ENCODE data around the gene QRFPR. TPM values are rescaled to one million over a fixed set of nuclear protein-coding genes. Genes with fewer than 3 reads are reported as not detected.

The QRFPR gene
- total and polyA plus RNA-seq, 3 donors from 2014 or later, result 0.54 to 2.4 (median 0.93) TPM

DNA sequence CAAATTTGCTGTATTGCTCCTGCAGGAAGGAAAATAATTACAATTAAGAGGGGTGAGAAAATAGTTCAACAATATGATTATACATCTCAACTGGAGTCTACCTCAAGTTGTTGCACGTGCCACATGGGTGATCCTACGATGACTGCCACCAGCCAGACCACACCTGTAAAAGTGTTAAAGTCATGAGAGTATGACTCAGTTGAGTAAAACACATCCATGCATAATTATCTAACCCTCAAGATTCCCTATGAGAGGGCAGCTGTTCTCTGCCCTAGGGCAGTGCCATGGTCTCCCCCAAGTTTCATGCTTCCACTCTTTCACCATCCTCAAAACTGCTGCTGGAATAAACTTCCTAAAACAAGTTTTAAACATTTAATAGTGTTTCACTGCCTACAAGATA lies 44.1 kb downstream of the QRFPR start:
- Histone ChIP-seq H3K4me1 (no peaks in the 10 kb centered on the region), H3K27me3 (no peaks in the 10 kb centered on the region), H3K4me3 (no peak overlapping the region), H3K36me3 (ENCODE audit: low read depth, missing control alignments) (no peaks in the 10 kb centered on the region), H3K27ac (no peak overlapping the region), H3K9me3 (no peaks in the 10 kb centered on the region)
- WGBS, 2 donors, result 64 to 94% methylated on average over 2 of the region's 2 CpGs
- no peak for DNase-seq
- intact Hi-C loops (cut with DNase I; ENCODE audit: low total_unique reads), result no loop called here
- TF ChIP-seq POLR2A (IDR thresholded peaks at IDR 0.05), result no peak
- TF ChIP-seq, protein P1, sequence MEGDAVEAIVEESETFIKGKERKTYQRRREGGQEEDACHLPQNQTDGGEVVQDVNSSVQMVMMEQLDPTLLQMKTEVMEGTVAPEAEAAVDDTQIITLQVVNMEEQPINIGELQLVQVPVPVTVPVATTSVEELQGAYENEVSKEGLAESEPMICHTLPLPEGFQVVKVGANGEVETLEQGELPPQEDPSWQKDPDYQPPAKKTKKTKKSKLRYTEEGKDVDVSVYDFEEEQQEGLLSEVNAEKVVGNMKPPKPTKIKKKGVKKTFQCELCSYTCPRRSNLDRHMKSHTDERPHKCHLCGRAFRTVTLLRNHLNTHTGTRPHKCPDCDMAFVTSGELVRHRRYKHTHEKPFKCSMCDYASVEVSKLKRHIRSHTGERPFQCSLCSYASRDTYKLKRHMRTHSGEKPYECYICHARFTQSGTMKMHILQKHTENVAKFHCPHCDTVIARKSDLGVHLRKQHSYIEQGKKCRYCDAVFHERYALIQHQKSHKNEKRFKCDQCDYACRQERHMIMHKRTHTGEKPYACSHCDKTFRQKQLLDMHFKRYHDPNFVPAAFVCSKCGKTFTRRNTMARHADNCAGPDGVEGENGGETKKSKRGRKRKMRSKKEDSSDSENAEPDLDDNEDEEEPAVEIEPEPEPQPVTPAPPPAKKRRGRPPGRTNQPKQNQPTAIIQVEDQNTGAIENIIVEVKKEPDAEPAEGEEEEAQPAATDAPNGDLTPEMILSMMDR (IDR thresholded peaks at IDR 0.05), result no peak

DNA sequence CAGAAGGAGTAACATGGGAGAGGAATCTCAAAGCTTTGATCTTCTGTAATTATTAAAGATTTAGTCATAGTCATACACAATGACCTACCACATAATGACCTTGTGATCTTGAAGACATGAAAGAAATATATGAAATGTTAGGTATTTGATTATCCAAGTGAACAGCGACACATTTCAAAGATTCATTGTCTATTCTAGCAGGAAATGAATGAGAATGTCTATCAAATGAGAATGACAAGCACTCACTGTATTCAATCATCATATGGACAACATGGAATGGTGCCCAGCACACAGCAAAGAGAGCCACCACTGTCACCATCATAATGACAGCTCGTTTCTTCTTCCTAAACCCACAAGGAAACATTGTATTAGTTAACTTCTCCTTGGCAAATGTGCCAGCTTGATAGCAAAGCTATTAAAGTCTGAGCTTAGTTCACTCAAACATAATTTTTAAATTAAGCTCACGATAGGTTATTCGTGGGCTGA lies 50.6 kb downstream of the QRFPR start:
- H3K36me3 ChIP-seq (ENCODE audit: low read depth, missing control alignments), result no peaks in the 10 kb centered on the region
- WGBS, 2 donors, result 52 to 57% methylated on average over 4 of the region's 4 CpGs
- H3K9me3 ChIP-seq, result no peaks in the 10 kb centered on the region
- H3K27me3 ChIP-seq, result no peaks in the 10 kb centered on the region
- DNase-seq, result no peak
- no peak overlapping the region for H3K27ac ChIP-seq
- no peak for TF ChIP-seq POLR2A (IDR thresholded peaks at IDR 0.05)
- TF ChIP-seq, protein P1 (IDR thresholded peaks at IDR 0.05), result no peak
- intact Hi-C loops (cut with DNase I; ENCODE audit: low total_unique reads), result no loop called here
- H3K4me3 ChIP-seq, result no peak overlapping the region
- H3K4me1 ChIP-seq, result no peaks in the 10 kb centered on the region

DNA sequence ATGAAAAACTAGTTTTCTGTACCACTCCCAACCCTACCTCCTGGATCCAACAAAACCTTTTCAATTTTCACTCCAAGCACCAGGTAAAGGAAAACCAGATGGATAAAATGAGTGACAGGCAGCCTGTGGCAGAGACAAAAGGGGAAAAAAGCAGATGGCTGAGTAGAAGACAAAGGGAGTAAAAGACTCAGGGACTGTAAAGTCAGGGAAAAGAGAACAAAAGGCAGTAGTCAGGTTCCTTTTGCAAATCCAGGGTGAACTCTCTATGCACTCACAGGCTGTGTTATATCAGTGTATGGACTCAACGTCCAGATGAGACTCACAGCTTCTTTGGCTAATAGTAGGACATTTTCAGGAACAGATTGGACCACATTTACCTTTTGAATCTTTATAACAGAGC lies 54.2 kb downstream of the QRFPR start:
- H3K4me3 ChIP-seq, result no peak overlapping the region
- TF ChIP-seq, protein P1 (IDR thresholded peaks at IDR 0.05), result no peak
- no peak for TF ChIP-seq POLR2A (IDR thresholded peaks at IDR 0.05)

DNA sequence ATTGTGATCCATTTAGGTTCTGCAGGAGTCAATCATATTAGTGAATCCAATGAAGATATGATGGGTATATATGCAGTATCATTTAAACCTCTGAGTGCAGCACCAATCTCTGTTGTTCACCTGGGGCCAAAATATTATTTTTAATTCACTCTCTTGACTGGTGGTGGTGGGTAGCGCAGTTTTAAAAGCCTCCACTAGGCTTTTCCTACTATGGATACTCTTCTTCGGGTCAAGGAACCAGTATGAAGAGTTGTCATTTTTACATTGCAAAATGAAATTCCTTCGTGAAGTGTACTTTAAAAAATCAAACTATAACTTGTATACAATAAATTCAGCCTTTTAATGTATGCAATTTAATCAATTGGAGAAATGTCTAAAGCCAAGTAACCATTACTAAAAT lies 56.5 kb downstream of the QRFPR start:
- H3K4me3 ChIP-seq, result no peak overlapping the region
- H3K4me1 ChIP-seq, result no peaks in the 10 kb centered on the region
- TF ChIP-seq, protein P1 (IDR thresholded peaks at IDR 0.05), result no peak
- no peak for TF ChIP-seq POLR2A (IDR thresholded peaks at IDR 0.05)
- no peaks in the 10 kb centered on the region for H3K27me3 ChIP-seq
- no peaks in the 10 kb centered on the region for H3K36me3 ChIP-seq (ENCODE audit: low read depth, missing control alignments)
- H3K9me3 ChIP-seq, result no peaks in the 10 kb centered on the region
- WGBS, 2 donors, result 82 to 98% methylated on average over 3 of the region's 3 CpGs
- no peak for DNase-seq
- H3K27ac ChIP-seq, result no peak overlapping the region
- intact Hi-C loops (cut with DNase I; ENCODE audit: low total_unique reads), result no loop called here

More for the DNA sequence above, 54.2 kb downstream of the QRFPR start:
- no peaks in the 10 kb centered on the region for H3K36me3 ChIP-seq (ENCODE audit: low read depth, missing control alignments)
- H3K9me3 ChIP-seq, result no peaks in the 10 kb centered on the region
- intact Hi-C loops (cut with DNase I; ENCODE audit: low total_unique reads), result no loop called here
- 27 to 56% methylated on average over 1 of the region's 1 CpG for WGBS, 2 donors
- H3K27ac ChIP-seq, result no peak overlapping the region
- H3K27me3 ChIP-seq, result no peaks in the 10 kb centered on the region
- H3K4me1 ChIP-seq, result no peaks in the 10 kb centered on the region
- DNase-seq, result no peak

DNA sequence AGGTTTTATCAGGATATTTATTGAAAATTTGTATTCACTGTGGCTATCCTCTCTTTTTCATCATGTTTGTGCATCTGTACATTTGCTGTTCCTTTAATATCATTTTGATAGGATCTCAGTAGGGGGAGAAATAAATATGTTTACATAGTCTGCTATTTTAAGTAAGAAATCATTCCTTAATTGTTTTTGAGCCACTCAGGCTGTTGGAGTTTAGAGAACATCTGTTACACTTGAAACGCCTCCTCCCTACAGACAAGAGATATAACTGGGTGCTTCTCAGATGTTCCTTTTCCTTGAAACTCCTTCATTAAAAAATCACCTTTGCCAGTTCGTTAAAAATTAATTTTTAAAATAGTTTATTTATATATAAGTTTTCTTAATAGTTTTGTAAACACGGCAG lies 59.4 kb downstream of the QRFPR start:
- Histone ChIP-seq H3K9me3 (no peaks in the 10 kb centered on the region), H3K4me1 (no peaks in the 10 kb centered on the region)
- no peak for TF ChIP-seq POLR2A (IDR thresholded peaks at IDR 0.05)
- TF ChIP-seq, protein P1 (IDR thresholded peaks at IDR 0.05), result no peak

More for the DNA sequence above, 59.4 kb downstream of the QRFPR start:
- Histone ChIP-seq H3K27me3 (no peaks in the 10 kb centered on the region), H3K4me3 (no peak overlapping the region), H3K36me3 (ENCODE audit: low read depth, missing control alignments) (no peaks in the 10 kb centered on the region), H3K27ac (no peak overlapping the region)
- intact Hi-C loops (cut with DNase I; ENCODE audit: low total_unique reads), result no loop called here
- no peak for DNase-seq
- WGBS, 2 donors, result 31 to 42% methylated on average over 3 of the region's 3 CpGs

All from testis (tissue), 3 donors.